MCF 10A (cell line): ENCODE data around the gene KCNAB3. TPM values are rescaled to one million over a fixed set of nuclear protein-coding genes. Genes with fewer than 3 reads are reported as not detected.
A peak's percentile ranks its signal among the peaks of the same experiment; 100 is the strongest.

Experiments used
- BruUV-seq: library from RNA; stranded (reverse); fragments of 400-500 nt; replicated peaks from 2 replicates; lab custom pipeline; 2021; lab: Mats Ljungman, UMichigan
- CTCF ChIA-PET: fragments of 300-600 bp; sonication (Branson Sonifier 250); formaldehyde crosslinking; extraction: SDS; loops from one replicate; lab custom pipeline; 2021; ENCODE audit warnings: antibody characterized with exemption, inconsistent platforms; lab: Yijun Ruan, JAX
- POLR2A ChIA-PET: fragments of 300-600, 350-650 bp; sonication (Branson Sonifier 250); formaldehyde crosslinking; extraction: SDS; loops from one replicate; lab custom pipeline; 2020; ENCODE audit warnings: antibody characterized with exemption, inconsistent platforms; lab: Yijun Ruan, JAX
- DNase-seq: peaks from one replicate; pipeline ENCODE4 v3.0.0-alpha.2; 2018; ENCODE audit not compliant: unreplicated experiment
- H3K27ac Mint-ChIP-seq: one replicate; pipeline ENCODE4 v1.8.0; 2022; ENCODE audit warnings: mild to moderate bottlenecking, low read depth, mixed read lengths; ENCODE audit not compliant: unreplicated experiment
- H3K27me3 Mint-ChIP-seq: one replicate; pipeline ENCODE4 v1.8.0; 2022; ENCODE audit warnings: mixed read lengths; ENCODE audit not compliant: insufficient read depth, unreplicated experiment
- H3K36me3 Mint-ChIP-seq: one replicate; pipeline ENCODE4 v1.8.0; 2022; ENCODE audit warnings: mild to moderate bottlenecking, moderate library complexity, mixed read lengths; ENCODE audit not compliant: insufficient read depth, unreplicated experiment
- H3K4me1 Mint-ChIP-seq: one replicate; pipeline ENCODE4 v1.8.0; 2022; ENCODE audit warnings: mixed read lengths; ENCODE audit not compliant: insufficient read depth, unreplicated experiment
- H3K4me3 Mint-ChIP-seq: one replicate; pipeline ENCODE4 v1.8.0; 2022; ENCODE audit warnings: mild to moderate bottlenecking, moderate library complexity, mixed read lengths; ENCODE audit not compliant: unreplicated experiment
- H3K9me3 Mint-ChIP-seq: one replicate; pipeline ENCODE4 v1.8.0; 2022; ENCODE audit warnings: mixed read lengths; ENCODE audit not compliant: unreplicated experiment
- CTCF ChIP-seq: fragments of 200-600 bp; IDR thresholded peaks from one replicate; pipeline ENCODE4 v1.8.0; 2022; ENCODE audit warnings: antibody characterized with exemption, mild to moderate bottlenecking; ENCODE audit not compliant: unreplicated experiment
- intact Hi-C: fragments of 100-400 bp; cut with micrococcal nuclease; formaldehyde crosslinking; loops from 2 replicates; pipeline ENCODE4 v1.14.1; 2022
- total RNA-seq: library from RNA; stranded (reverse); gene quantifications from 2 replicates; pipeline ENCODE4 v1.2.3, GENCODE V29; 2022

Gene KCNAB3
- total RNA-seq, 1 experiment from 2014 or later, result 4.2 TPM

DNA sequence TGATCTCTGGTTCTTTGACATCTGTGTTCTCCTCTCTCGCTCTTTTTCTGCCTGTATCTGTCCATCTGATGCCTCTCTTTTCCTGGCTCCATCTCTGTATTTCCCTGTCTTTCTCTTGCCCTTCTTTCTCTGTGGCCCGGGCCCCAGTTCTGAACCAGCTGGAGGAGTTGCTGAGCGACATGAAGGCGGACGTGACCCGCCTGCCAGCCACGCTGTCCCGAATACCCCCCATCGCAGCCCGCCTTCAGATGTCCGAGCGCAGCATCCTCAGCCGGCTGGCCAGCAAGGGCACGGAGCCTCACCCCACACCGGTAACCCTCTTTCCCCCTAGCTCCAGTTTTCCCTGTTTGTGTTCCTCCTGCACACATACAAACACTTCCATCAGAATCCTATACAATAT, 19.4 kb downstream of the KCNAB3 start:
- intact Hi-C loops, result no loop called here
- Mint-ChIP-seq H3K4me3 (no peak overlapping the region), H3K4me1 (peaks cover 16% of the 10 kb centered on the region), H3K36me3 (peaks cover 70% of the 10 kb centered on the region), H3K9me3 (no peaks in the 10 kb centered on the region), H3K27ac (peak overlapping the region; percentile 52), H3K27me3 (no peaks in the 10 kb centered on the region)
- ChIA-PET CTCF (interaction anchor here (0.8 to 4.0 kb wide), 4 partner anchors 9 to 147 kb away, joined by 3 to 24 read pairs (median 5); no protein-coding TSS in a partner anchor), POLR2A (interaction anchor here (0.7 kb wide), 1 partner anchor 22 kb away, joined by 3 read pairs; the partner anchor contains the start of genes CNTROB and TRAPPC1)
- BruUV-seq, result no TSS peak
- no peak for DNase-seq
- no peak for TF ChIP-seq CTCF

DNA sequence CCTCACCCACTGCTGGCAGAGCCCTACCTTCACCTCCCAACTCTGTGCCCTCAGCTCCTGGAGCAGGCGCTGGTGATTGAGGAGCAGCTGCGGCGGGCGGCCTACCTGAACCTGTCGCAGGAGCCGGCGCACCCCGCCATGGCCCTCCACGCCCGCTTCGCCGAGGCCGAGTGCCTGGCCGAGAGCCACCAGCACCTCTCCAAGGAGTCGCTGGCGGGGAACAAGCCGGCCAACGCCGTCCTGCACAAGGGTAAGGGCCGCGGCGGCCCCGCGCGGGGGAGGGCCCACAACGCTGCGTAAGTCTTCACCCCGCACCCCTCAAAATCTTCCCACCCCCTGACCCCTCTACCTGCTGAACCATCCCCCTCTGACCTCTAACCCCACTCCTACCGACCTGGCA, 20.6 kb downstream of the KCNAB3 start:
- intact Hi-C loops, result no loop called here
- no TSS peak for BruUV-seq
- DNase-seq, result no peak
- H3K27ac Mint-ChIP-seq, result no peak overlapping the region
- CTCF ChIA-PET, result interaction anchor here (1.7 kb wide), 1 partner anchor 81 kb away, joined by 6 read pairs; no protein-coding TSS in a partner anchor
- H3K36me3 Mint-ChIP-seq, result peaks cover 81% of the 10 kb centered on the region
- peaks cover 8% of the 10 kb centered on the region for H3K4me1 Mint-ChIP-seq
- TF ChIP-seq CTCF, result no peak
- POLR2A ChIA-PET, result no interaction called here
- H3K9me3 Mint-ChIP-seq, result no peaks in the 10 kb centered on the region
- H3K4me3 Mint-ChIP-seq, result no peak overlapping the region
- no peaks in the 10 kb centered on the region for H3K27me3 Mint-ChIP-seq

DNA sequence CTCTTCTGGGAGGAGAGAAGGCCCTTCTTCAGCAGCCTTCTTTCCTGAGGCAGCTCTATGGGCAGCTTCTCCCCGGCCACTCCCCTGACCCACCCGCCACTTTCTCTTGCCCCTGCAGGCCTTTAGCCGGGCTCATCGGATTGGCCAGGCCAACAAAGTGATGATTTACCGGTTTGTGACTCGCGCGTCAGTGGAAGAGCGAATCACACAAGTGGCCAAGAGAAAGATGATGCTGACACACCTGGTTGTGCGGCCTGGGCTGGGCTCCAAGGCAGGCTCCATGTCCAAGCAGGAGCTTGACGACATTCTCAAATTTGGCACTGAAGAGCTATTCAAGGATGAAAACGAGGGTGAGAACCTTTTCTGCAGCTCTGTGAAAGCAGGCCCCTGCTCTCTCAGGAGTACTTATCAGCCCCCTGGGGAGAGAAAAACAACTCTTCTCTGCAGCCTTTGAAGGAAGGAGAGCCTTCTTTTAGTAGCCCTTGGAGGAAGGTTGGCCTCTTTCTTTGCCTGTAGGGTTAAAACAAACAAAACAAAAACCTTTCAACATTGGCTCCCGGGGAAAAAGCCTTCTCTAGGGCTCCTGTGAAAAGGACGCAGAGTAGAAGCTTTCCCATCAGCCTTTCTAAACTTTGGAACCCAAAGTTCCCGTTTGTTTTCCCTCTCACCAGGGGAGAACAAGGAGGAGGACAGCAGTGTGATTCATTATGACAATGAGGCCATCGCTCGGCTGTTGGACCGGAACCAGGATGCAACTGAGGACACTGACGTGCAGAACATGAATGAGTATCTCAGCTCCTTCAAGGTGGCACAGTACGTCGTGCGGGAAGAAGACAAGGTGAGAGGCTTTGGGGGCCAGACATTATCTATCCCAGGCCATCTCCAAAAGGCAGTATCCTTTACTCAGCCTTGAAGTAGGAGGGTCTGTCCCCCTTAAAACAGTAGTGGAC, 26.2 kb downstream of the KCNAB3 start:
- CTCF ChIA-PET, result interaction anchor here (0.6 to 1.9 kb wide), 6 partner anchors 9 to 280 kb away, joined by 3 to 8 read pairs (median 4); no protein-coding TSS in a partner anchor
- H3K27ac Mint-ChIP-seq, result peak overlapping the region; percentile 21
- peaks cover 78% of the 10 kb centered on the region for H3K36me3 Mint-ChIP-seq
- no peaks in the 10 kb centered on the region for H3K27me3 Mint-ChIP-seq
- intact Hi-C loops, result no loop called here
- H3K4me1 Mint-ChIP-seq, result no peaks in the 10 kb centered on the region
- no peak for TF ChIP-seq CTCF
- POLR2A ChIA-PET, result interaction anchor here (0.9 to 2.3 kb wide), 3 partner anchors 12 to 46 kb away, joined by 3 to 10 read pairs (median 3); partner anchors contain the start of genes CNTROB, NAA38, RNF227 and TRAPPC1
- no peak overlapping the region for H3K4me3 Mint-ChIP-seq
- H3K9me3 Mint-ChIP-seq, result no peaks in the 10 kb centered on the region
- TSS peak; percentile 25 for BruUV-seq
- DNase-seq, result no peak

GRCh38 chr17:7897773-7898172, 31.9 kb downstream of the KCNAB3 start:
- H3K4me1 Mint-ChIP-seq, result peaks cover 4% of the 10 kb centered on the region
- CTCF ChIA-PET, result interaction anchor here (0.6 to 5.0 kb wide), 21 partner anchors 9 to 407 kb away, joined by 3 to 60 read pairs (median 4); partner anchors contain the start of genes CHD3 and HES7
- intact Hi-C loops, result loop anchor here (1.0 kb wide), 1 partner anchor 35 kb away; no protein-coding TSS in a partner anchor

More at GRCh38 chr17:7897773-7898172, 31.9 kb downstream of the KCNAB3 start:
- H3K9me3 Mint-ChIP-seq, result no peaks in the 10 kb centered on the region
- DNase-seq, result peak; percentile 51
- no peak overlapping the region for H3K27ac Mint-ChIP-seq
- H3K27me3 Mint-ChIP-seq, result no peaks in the 10 kb centered on the region
- peak; percentile 51 for TF ChIP-seq CTCF
- no peak overlapping the region for H3K4me3 Mint-ChIP-seq
- BruUV-seq, result no TSS peak
- POLR2A ChIA-PET, result interaction anchor here (0.6 to 0.7 kb wide), 3 partner anchors 93 to 170 kb away, joined by 3 read pairs; no protein-coding TSS in a partner anchor
- H3K36me3 Mint-ChIP-seq, result peaks cover 90% of the 10 kb centered on the region
